GM19240 (cell line): ENCODE results near the gene TARBP2.

Experiments used
- DNase-seq: peaks from one replicate; pipeline ENCODE4 v3.0.0; 2011; ENCODE audit warnings: low spot score; ENCODE audit not compliant: insufficient read length

TARBP2 gene

DNA sequence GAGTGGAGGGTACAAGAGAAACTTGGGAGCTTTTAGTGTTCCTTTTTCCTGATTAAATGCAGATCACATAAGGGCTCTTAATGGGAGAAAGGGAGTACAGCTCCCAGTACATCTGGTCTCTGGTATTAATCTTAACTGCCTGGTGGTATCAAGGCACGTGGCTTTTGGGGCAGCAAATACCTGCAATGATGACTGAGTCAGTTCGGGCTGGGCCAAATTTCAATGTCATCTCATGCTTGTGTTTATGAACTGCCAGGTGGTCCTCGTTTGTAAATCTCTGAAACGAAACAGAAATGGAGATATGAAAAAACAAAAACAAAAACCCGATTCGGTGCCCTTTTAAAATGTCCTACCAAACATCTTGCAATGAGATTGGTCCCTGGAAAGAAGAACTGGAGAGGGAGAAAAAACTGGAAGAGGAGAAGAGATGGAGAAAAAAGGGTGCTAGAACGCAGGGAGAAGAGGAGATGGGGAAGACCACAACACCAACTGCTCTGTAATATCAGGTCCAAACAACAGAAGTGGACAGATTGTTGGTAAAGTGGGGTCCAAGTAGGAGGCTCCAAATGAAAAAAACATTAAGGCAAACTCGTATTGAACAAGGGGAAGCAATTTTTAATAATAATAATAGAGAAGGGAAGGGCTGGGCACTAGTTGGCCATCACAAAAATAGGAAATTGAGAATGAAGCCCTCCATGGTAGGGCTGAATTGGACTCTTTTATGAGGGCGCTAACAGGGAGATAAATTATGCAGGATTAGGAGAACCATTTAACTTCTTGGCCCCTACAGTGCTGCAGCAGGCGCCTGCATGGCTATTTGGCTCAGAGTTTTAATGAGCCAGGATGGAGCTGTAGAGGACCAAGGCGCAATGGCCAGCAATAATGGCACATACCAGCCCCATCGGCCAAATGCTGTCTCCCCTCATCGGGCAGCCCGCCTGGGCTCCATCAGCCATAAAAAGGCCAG lies 51.6 kb downstream of the TARBP2 start:
- no peak for DNase-seq
